BJ (cell line): ENCODE results near the gene WNT4. TPM values are rescaled to one million over a fixed set of nuclear protein-coding genes. Genes with fewer than 3 reads are reported as not detected.

Source experiments
- CTCF ChIA-PET: fragments of 350-600 bp; formaldehyde crosslinking; extraction: SDS; loops from one replicate; lab custom pipeline; 2021; ENCODE audit warnings: antibody characterized with exemption, inconsistent platforms; lab: Yijun Ruan, JAX
- POLR2A ChIA-PET: fragments of 300-600 bp; sonication (Branson Sonifier 250); formaldehyde crosslinking; extraction: SDS; loops from one replicate; lab custom pipeline; 2021; ENCODE audit warnings: antibody characterized with exemption; lab: Charles Lee
- DNase-seq: peaks from one replicate; pipeline ENCODE4 v3.0.0-alpha.2; 2011; ENCODE audit warnings: low read depth
- H3K27me3 ChIP-seq: 2 replicates; pipeline ENCODE4 v1.6.0; 2011; ENCODE audit warnings: low read length; ENCODE audit not compliant: control insufficient read depth, insufficient read depth
- H3K36me3 ChIP-seq: 2 replicates; pipeline ENCODE4 v1.5.1; 2011; ENCODE audit warnings: low read length; ENCODE audit not compliant: control insufficient read depth, insufficient read depth
- H3K4me3 ChIP-seq: 2 replicates; pipeline ENCODE4 v1.5.1; 2011; ENCODE audit warnings: low read depth, mild to moderate bottlenecking, control low read depth, low read length
- CTCF ChIP-seq: IDR thresholded peaks from 2 replicates; pipeline ENCODE4 v1.5.1; 2011; ENCODE audit warnings: low read depth, mild to moderate bottlenecking, control low read depth, inconsistent platforms, low read length, moderate library complexity; ENCODE audit not compliant: insufficient read depth
- polyA plus RNA-seq: library from polyadenylated mRNA; depleted of rRNA; stranded (reverse); fragments of >200 nt; gene quantifications from 2 replicates; pipeline ENCODE4 v1.2.3, GENCODE V29; 2011

The WNT4 gene
- polyA plus RNA-seq, 1 experiment: 0.13 TPM

- H3K36me3 ChIP-seq: peaks cover 7% of the 10 kb centered on the region
- H3K4me3 ChIP-seq: no peak overlapping the region
- no peak for TF ChIP-seq CTCF
- no peaks in the 10 kb centered on the region for H3K27me3 ChIP-seq
- no peak for DNase-seq
- ChIA-PET CTCF (interaction anchor here (0.7 to 2.2 kb wide), 5 partner anchors 7 to 302 kb away, joined by 3 to 14 read pairs (median 3); no protein-coding TSS in a partner anchor), POLR2A (no interaction called here)
Measured at GRCh38 chr1:22114083-22115012, 28.5 kb downstream of the WNT4 start.

GRCh38 chr1:22112554-22112953 is 30.3 kb downstream of the WNT4 start:
- Histone ChIP-seq H3K36me3 (peaks cover 6% of the 10 kb centered on the region), H3K27me3 (no peaks in the 10 kb centered on the region), H3K4me3 (no peak overlapping the region)
- TF ChIP-seq CTCF: no peak
- ChIA-PET POLR2A (no interaction called here), CTCF (interaction anchor here (0.6 to 0.7 kb wide), 2 partner anchors 47 to 211 kb away, joined by 3 to 4 read pairs; no protein-coding TSS in a partner anchor)
- no peak for DNase-seq

GRCh38 chr1:22111620-22112019 is 31.3 kb downstream of the WNT4 start:
- CTCF ChIA-PET: interaction anchor here (1.0 to 1.3 kb wide), 3 partner anchors 9 to 164 kb away, joined by 4 to 5 read pairs (median 4); no protein-coding TSS in a partner anchor
- peaks cover 6% of the 10 kb centered on the region for H3K36me3 ChIP-seq
- no peak for DNase-seq

GRCh38 chr1:22111115-22111514 is 31.8 kb downstream of the WNT4 start:
- DNase-seq: no peak
- Histone ChIP-seq H3K36me3 (peaks cover 6% of the 10 kb centered on the region), H3K27me3 (no peaks in the 10 kb centered on the region), H3K4me3 (no peak overlapping the region)
- no peak for TF ChIP-seq CTCF
- CTCF ChIA-PET: interaction anchor here (1.0 to 1.5 kb wide), 4 partner anchors 8 to 165 kb away, joined by 4 to 5 read pairs (median 4); no protein-coding TSS in a partner anchor
- POLR2A ChIA-PET: interaction anchor here (0.6 kb wide), 1 partner anchor 357 kb away, joined by 5 read pairs; no protein-coding TSS in a partner anchor

More at GRCh38 chr1:22111620-22112019, 31.3 kb downstream of the WNT4 start:
- POLR2A ChIA-PET: interaction anchor here (0.6 kb wide), 1 partner anchor 356 kb away, joined by 5 read pairs; no protein-coding TSS in a partner anchor
- TF ChIP-seq CTCF: no peak
- H3K27me3 ChIP-seq: no peaks in the 10 kb centered on the region
- H3K4me3 ChIP-seq: no peak overlapping the region

GRCh38 chr1:22110016-22110415 is 32.9 kb downstream of the WNT4 start:
- CTCF ChIA-PET: interaction anchor here (0.6 to 1.5 kb wide), 4 partner anchors 9 to 364 kb away, joined by 3 to 6 read pairs (median 4); no protein-coding TSS in a partner anchor
- H3K4me3 ChIP-seq: no peak overlapping the region
- POLR2A ChIA-PET: no interaction called here
- DNase-seq: no peak
- TF ChIP-seq CTCF: no peak
- H3K27me3 ChIP-seq: no peaks in the 10 kb centered on the region
- peaks cover 4% of the 10 kb centered on the region for H3K36me3 ChIP-seq
